K562 (cell line): ENCODE measurements around the gene PRSS8. TPM values are rescaled to one million over a fixed set of nuclear protein-coding genes. Genes with fewer than 3 reads are reported as not detected.

Experiments used
- DDX20 ChIP-seq: fragments of 450-650 bp; IDR thresholded peaks from 2 replicates; pipeline ENCODE4 v1.6.1; 2016; ENCODE audit warnings: missing genetic modification characterization, low read depth, mild to moderate bottlenecking, missing compliant biosample characterization, moderate library complexity
- GATA2 ChIP-seq: sonication (generic); formaldehyde crosslinking; IDR thresholded peaks from 2 replicates; pipeline ENCODE4 v1.4.0; 2020; ENCODE audit warnings: mild to moderate bottlenecking, missing genetic modification reagents
- HMG20B ChIP-seq: fragments of 250-450 bp; sonication (Bioruptor Pico); IDR thresholded peaks from 2 replicates; pipeline ENCODE4 v1.5.0; 2021; ENCODE audit warnings: mild to moderate bottlenecking
- HNRNPH1 ChIP-seq: fragments of 200-400 bp; formaldehyde crosslinking; optimal IDR thresholded peaks from 2 replicates; pipeline ENCODE3; 2017; ENCODE audit warnings: low read depth, mild to moderate bottlenecking, low read length, moderate library complexity
- KAT8 ChIP-seq: fragments of 450-650 bp; IDR thresholded peaks from 2 replicates; pipeline ENCODE4 v1.6.1; 2016; ENCODE audit warnings: low read depth, mild to moderate bottlenecking
- MAFF ChIP-seq: IDR thresholded peaks from 2 replicates; pipeline ENCODE4 v1.6.1; 2012; ENCODE audit warnings: low read length, improper control_type of control experiment
- NCOA1 ChIP-seq: fragments of 450-650 bp; IDR thresholded peaks from 2 replicates; pipeline ENCODE4 v1.6.1; 2016; ENCODE audit warnings: low read depth
- SETDB1 ChIP-seq: IDR thresholded peaks from one replicate; pipeline ENCODE4 v1.6.1; 2012; ENCODE audit warnings: low read length, control low read depth, inconsistent platforms
- SNIP1 ChIP-seq: fragments of 450-650 bp; IDR thresholded peaks from 2 replicates; pipeline ENCODE4 v1.7.1; 2017; ENCODE audit warnings: low read depth, mild to moderate bottlenecking
- SUPT5H ChIP-seq: fragments of 450-650 bp; IDR thresholded peaks from 2 replicates; pipeline ENCODE4 v1.6.1; 2016
- XRCC5 ChIP-seq: fragments of 200-400 bp; formaldehyde crosslinking; IDR thresholded peaks from 2 replicates; pipeline ENCODE4 v1.6.1; 2017; ENCODE audit warnings: low read depth, mild to moderate bottlenecking, low read length
- ZBTB1 ChIP-seq: sonication (generic); formaldehyde crosslinking; IDR thresholded peaks from 2 replicates; pipeline ENCODE4 v1.8.1; 2023; ENCODE audit warnings: missing genetic modification reagents, low read depth, mild to moderate bottlenecking, borderline replicate concordance
- polyA plus RNA-seq, 8 experiments: library from polyadenylated mRNA; depleted of rRNA in 4 of 8; stranded (reverse) in 5 of 8; unstranded in 3 of 8; fragments of >200 nt; fragmentation: Nextera tagmentation in 2 of 8; fragmentation: Illumina TruSeq in 1 of 8; extraction: Ambion mirVana in 2 of 8; extraction: Trizol in 1 of 8; gene quantifications; 2 replicates each; pipeline versions ENCODE4 v1.2.1 to v1.2.3, GENCODE V29; 2011 to 2014; ENCODE audit warnings: inconsistent platforms in 1 of 8, missing spikeins in 1 of 8
- total RNA-seq, 7 experiments: library from RNA; depleted of rRNA in 6 of 7; stranded (reverse); fragments of >200 nt in 6 of 7; fragmentation: Illumina TruSeq in 2 of 7; extraction: Trizol in 2 of 7; gene quantifications; 2 replicates each; pipeline versions ENCODE4 v1.2.1 to v1.2.3, GENCODE V29; 2011 to 2021; ENCODE audit warnings: low replicate concordance in 1 of 7
- TF ChIP-seq, protein P1 (sequence below), 2 experiments: fragments of 450-650 bp; conservative IDR thresholded peaks; 2 replicates each; pipeline ENCODE4 v1.6.1; 2017; ENCODE audit warnings: mild to moderate bottlenecking in 2 of 2, moderate library complexity in 2 of 2
- TF ChIP-seq, protein P2 (sequence below): fragments of 250-450 bp; sonication (Bioruptor Pico); IDR thresholded peaks from 2 replicates; pipeline ENCODE4 v1.5.0; 2022; ENCODE audit warnings: mild to moderate bottlenecking
- TF ChIP-seq, protein P3 (sequence below), 2 experiments: fragments of 450-650 bp; IDR thresholded peaks; 2 replicates each; pipeline ENCODE4 v1.6.1; 2016
- TF ChIP-seq, protein P4 (sequence below): fragments of 250-450 bp; sonication (Bioruptor Pico); IDR thresholded peaks from 2 replicates; pipeline ENCODE4 v1.5.0; 2021
- TF ChIP-seq, protein P5 (sequence below): IDR thresholded peaks from 2 replicates; pipeline ENCODE4 v1.6.1; 2011; ENCODE audit warnings: borderline replicate concordance, low read depth, mild to moderate bottlenecking, moderate library complexity, low read length; ENCODE audit not compliant: insufficient read depth, poor library complexity, severe bottlenecking
- TF ChIP-seq, protein P6 (sequence below): fragments of 450-650 bp; formaldehyde crosslinking; IDR thresholded peaks from 2 replicates; pipeline ENCODE4 v1.4.0; 2022; ENCODE audit warnings: missing genetic modification characterization

The PRSS8 gene
- total and polyA plus RNA-seq, 9 of the 15 experiments (the other 6 are each of a cell fraction or from before 2014, with no cell fraction given), result 0.25 to 3.9 (median 1.3) TPM; not detected in 1

DNA sequence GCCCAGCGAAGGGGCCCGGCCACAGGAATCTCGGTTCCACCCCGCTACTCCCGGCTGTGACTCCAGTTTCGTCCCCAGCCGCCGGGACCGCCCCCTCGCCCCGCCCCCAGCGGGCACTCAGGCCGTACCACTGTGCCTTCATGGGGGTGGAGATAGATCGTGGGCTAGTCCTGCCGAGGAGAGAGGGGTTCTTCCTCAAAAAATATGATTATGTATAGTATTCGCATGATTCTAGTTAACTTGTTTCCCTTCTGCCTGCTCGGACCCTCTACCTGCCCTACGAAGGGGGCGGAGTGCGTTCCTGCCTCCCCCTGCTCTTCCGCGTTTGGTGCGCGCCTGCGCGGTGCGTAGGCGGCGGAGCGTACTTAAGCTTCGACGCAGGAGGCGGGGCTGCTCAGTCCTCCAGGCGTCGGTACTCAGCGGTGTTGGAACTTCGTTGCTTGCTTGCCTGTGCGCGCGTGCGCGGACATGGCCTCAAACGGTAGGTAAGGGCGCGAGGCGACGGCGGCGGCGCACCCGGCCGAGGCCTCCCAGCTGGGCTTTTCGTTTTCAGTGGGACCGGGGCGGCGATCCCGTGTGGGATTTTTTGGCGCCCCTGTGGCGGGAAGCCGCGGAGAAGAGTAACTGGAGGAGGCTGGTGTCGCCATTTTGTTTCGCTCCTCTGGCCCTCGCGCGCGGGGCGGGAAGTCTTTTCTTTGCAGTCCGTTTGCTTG lies 44.4 kb upstream of the PRSS8 start, which contains the start of gene FUS (continued):
- no peak for TF ChIP-seq DDX20 (tag)
- TF ChIP-seq SETDB1, result peak; percentile 76
- TF ChIP-seq, protein P1, sequence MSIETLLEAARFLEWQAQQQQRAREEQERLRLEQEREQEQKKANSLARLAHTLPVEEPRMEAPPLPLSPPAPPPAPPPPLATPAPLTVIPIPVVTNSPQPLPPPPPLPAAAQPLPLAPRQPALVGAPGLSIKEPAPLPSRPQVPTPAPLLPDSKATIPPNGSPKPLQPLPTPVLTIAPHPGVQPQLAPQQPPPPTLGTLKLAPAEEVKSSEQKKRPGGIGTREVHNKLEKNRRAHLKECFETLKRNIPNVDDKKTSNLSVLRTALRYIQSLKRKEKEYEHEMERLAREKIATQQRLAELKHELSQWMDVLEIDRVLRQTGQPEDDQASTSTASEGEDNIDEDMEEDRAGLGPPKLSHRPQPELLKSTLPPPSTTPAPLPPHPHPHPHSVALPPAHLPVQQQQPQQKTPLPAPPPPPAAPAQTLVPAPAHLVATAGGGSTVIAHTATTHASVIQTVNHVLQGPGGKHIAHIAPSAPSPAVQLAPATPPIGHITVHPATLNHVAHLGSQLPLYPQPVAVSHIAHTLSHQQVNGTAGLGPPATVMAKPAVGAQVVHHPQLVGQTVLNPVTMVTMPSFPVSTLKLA (conservative IDR thresholded peaks at IDR 0.05), result no peak; a peak in 1 of 4 replicates
- TF ChIP-seq HNRNPH1, result no peak
- TF ChIP-seq GATA2, result no peak
- TF ChIP-seq XRCC5, result 0 out of 2 replicates have a peak, but pooled peaks have one; percentile 4
- peak; percentile 83; the same call in 1 of the 2 replicates for TF ChIP-seq HMG20B (CRISPR knock-in tag)
- TF ChIP-seq, protein P2, sequence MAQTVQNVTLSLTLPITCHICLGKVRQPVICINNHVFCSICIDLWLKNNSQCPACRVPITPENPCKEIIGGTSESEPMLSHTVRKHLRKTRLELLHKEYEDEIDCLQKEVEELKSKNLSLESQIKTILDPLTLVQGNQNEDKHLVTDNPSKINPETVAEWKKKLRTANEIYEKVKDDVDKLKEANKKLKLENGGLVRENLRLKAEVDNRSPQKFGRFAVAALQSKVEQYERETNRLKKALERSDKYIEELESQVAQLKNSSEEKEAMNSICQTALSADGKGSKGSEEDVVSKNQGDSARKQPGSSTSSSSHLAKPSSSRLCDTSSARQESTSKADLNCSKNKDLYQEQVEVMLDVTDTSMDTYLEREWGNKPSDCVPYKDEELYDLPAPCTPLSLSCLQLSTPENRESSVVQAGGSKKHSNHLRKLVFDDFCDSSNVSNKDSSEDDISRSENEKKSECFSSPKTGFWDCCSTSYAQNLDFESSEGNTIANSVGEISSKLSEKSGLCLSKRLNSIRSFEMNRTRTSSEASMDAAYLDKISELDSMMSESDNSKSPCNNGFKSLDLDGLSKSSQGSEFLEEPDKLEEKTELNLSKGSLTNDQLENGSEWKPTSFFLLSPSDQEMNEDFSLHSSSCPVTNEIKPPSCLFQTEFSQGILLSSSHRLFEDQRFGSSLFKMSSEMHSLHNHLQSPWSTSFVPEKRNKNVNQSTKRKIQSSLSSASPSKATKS, result no peak
- TF ChIP-seq SUPT5H, result peak; percentile 100
- TF ChIP-seq, protein P3, sequence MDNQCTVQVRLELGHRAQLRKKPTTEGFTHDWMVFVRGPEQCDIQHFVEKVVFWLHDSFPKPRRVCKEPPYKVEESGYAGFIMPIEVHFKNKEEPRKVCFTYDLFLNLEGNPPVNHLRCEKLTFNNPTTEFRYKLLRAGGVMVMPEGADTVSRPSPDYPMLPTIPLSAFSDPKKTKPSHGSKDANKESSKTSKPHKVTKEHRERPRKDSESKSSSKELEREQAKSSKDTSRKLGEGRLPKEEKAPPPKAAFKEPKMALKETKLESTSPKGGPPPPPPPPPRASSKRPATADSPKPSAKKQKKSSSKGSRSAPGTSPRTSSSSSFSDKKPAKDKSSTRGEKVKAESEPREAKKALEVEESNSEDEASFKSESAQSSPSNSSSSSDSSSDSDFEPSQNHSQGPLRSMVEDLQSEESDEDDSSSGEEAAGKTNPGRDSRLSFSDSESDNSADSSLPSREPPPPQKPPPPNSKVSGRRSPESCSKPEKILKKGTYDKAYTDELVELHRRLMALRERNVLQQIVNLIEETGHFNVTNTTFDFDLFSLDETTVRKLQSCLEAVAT (IDR thresholded peaks at IDR 0.05), result peak; percentile 79 to 86; a peak in 3 of 4 replicates
- TF ChIP-seq, protein P4, sequence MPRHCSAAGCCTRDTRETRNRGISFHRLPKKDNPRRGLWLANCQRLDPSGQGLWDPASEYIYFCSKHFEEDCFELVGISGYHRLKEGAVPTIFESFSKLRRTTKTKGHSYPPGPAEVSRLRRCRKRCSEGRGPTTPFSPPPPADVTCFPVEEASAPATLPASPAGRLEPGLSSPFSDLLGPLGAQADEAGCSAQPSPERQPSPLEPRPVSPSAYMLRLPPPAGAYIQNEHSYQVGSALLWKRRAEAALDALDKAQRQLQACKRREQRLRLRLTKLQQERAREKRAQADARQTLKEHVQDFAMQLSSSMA (CRISPR knock-in tag), result 0 out of 2 replicates have a peak, but pooled peaks have one; percentile 64
- no peak for TF ChIP-seq KAT8
- TF ChIP-seq, protein P5, sequence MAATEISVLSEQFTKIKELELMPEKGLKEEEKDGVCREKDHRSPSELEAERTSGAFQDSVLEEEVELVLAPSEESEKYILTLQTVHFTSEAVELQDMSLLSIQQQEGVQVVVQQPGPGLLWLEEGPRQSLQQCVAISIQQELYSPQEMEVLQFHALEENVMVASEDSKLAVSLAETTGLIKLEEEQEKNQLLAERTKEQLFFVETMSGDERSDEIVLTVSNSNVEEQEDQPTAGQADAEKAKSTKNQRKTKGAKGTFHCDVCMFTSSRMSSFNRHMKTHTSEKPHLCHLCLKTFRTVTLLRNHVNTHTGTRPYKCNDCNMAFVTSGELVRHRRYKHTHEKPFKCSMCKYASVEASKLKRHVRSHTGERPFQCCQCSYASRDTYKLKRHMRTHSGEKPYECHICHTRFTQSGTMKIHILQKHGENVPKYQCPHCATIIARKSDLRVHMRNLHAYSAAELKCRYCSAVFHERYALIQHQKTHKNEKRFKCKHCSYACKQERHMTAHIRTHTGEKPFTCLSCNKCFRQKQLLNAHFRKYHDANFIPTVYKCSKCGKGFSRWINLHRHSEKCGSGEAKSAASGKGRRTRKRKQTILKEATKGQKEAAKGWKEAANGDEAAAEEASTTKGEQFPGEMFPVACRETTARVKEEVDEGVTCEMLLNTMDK, result no peak
- 0 out of 2 replicates have a peak, but pooled peaks have one; percentile 17 for TF ChIP-seq NCOA1
- TF ChIP-seq SNIP1, result no peak
- no peak; the same call in 1 of the 2 replicates for TF ChIP-seq ZBTB1 (CRISPR knock-in tag)
- peak; percentile 83 for TF ChIP-seq MAFF
- TF ChIP-seq, protein P6, sequence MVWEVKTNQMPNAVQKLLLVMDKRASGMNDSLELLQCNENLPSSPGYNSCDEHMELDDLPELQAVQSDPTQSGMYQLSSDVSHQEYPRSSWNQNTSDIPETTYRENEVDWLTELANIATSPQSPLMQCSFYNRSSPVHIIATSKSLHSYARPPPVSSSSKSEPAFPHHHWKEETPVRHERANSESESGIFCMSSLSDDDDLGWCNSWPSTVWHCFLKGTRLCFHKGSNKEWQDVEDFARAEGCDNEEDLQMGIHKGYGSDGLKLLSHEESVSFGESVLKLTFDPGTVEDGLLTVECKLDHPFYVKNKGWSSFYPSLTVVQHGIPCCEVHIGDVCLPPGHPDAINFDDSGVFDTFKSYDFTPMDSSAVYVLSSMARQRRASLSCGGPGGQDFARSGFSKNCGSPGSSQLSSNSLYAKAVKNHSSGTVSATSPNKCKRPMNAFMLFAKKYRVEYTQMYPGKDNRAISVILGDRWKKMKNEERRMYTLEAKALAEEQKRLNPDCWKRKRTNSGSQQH, result no peak; the same call in none of the 2 replicates
